Right atrium auricular region (tissue), 2 donors: ENCODE data around the gene GCK. TPM values are rescaled to one million over a fixed set of nuclear protein-coding genes. Genes with fewer than 3 reads are reported as not detected.

Source experiments
- DNase-seq: peaks from one replicate; pipeline ENCODE4 v3.0.0-alpha.2; 2019; ENCODE audit warnings: low spot score
- H3K27ac ChIP-seq, 2 donors: fragments of 200-600 bp; sonication (generic); 1 replicate in 1 of 2; 2 replicates in 1 of 2; pipeline ENCODE4 v1.5.1; 2016 to 2019
- H3K27me3 ChIP-seq, 2 donors: fragments of 200-600 bp; sonication (generic); one replicate each; pipeline versions ENCODE4 v1.5.1 to v1.6.0; 2017 to 2019
- H3K36me3 ChIP-seq: fragments of 200-600 bp; sonication (generic); one replicate; pipeline ENCODE4 v1.5.1; 2016
- H3K4me1 ChIP-seq, 2 donors: fragments of 200-600 bp; sonication (generic); one replicate each; pipeline versions ENCODE4 v1.5.1 to v1.6.0; 2017 to 2019
- H3K4me3 ChIP-seq, 2 donors: fragments of 200-600 bp; sonication (generic); 1 replicate in 1 of 2; 2 replicates in 1 of 2; pipeline ENCODE4 v1.5.1; 2017 to 2019; ENCODE audit warnings: mild to moderate bottlenecking in 1 of 2, moderate library complexity in 1 of 2
- H3K9me3 ChIP-seq, 2 donors: fragments of 200-600 bp; sonication (generic); one replicate each; pipeline ENCODE4 v1.5.1; 2019
- total RNA-seq, 2 donors: library from RNA; depleted of rRNA; stranded (reverse); fragments of >200 nt; gene quantifications; one replicate each; pipeline ENCODE4 v1.1.0, GENCODE V29; 2016
- TF ChIP-seq, protein P1 (sequence below), 2 donors: fragments of 200-600 bp; sonication (generic); IDR thresholded peaks; one replicate each; pipeline ENCODE4 v1.5.1; 2019; ENCODE audit warnings: antibody characterized with exemption in 2 of 2

The GCK gene
- total RNA-seq, 2 donors from 2014 or later = 11.1 to 21.0 TPM

DNA sequence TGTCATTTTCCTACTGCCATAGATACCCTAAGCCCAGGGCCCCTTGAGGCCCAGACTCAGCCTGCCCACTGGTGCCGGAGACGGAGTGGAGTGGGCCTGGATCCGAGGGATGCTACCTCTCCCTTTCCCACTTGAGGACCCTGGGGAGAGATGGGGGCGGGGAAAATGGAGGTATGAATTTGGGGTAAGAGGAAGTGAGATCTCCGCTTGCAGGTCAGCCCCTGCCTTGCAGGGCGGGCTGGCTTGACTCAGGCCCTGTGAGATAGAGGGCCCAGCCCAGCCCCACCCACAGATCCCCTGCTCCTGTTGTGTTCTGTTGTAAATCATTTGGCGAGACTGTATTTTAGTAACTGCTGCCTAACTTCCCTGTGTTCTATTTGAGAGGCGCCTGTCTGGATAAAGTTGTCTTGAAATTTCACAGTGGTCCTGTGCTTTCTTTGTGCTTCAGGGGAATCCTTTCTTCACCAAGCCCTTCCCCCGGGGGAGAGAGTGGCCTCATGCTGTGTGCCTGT, 24.7 kb upstream of the GCK start:
- Histone ChIP-seq H3K27ac (no peak overlapping the region), H3K27me3 (no peaks in the 10 kb centered on the region), H3K36me3 (peaks cover 43% of the 10 kb centered on the region), H3K9me3 (no peaks in the 10 kb centered on the region), H3K4me1 (no peaks in the 10 kb centered on the region), H3K4me3 (no peak overlapping the region)
- TF ChIP-seq, protein P1, sequence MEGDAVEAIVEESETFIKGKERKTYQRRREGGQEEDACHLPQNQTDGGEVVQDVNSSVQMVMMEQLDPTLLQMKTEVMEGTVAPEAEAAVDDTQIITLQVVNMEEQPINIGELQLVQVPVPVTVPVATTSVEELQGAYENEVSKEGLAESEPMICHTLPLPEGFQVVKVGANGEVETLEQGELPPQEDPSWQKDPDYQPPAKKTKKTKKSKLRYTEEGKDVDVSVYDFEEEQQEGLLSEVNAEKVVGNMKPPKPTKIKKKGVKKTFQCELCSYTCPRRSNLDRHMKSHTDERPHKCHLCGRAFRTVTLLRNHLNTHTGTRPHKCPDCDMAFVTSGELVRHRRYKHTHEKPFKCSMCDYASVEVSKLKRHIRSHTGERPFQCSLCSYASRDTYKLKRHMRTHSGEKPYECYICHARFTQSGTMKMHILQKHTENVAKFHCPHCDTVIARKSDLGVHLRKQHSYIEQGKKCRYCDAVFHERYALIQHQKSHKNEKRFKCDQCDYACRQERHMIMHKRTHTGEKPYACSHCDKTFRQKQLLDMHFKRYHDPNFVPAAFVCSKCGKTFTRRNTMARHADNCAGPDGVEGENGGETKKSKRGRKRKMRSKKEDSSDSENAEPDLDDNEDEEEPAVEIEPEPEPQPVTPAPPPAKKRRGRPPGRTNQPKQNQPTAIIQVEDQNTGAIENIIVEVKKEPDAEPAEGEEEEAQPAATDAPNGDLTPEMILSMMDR (IDR thresholded peaks at IDR 0.05) = no peak
- no peak for DNase-seq

DNA sequence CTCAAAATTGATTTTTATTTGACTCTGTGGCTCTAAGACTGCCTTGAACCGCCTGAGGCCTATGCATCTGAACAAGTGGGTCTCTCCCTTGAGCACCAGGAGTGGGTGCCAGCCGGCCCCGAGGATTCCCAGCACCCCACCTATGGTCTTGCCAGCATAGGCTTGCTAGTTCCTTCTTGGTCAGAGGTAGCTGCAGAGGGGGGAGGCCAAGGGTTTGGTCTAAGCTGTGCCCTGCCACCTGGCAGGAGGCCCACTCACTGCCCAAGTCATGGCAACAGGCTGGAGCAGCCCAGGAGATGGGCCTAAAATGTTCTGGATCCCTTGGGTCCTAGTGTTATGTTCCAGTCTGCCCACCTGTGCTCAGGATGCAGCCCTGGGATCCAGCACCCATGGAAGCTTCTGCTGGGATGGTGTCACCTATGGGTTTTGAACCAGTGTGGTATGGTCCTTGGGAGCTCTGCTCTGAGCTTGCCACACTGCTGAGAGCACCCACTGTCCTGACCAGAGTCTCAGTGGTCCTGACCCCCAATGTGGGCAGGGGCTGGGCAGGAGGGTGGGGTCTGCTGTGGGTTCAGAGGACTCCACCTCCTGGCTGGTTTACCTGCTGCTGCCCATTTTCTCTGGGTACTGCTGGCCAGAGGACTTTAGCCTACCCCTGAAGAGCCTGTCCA, 24.1 kb upstream of the GCK start:
- Histone ChIP-seq H3K27ac (no peak overlapping the region), H3K4me3 (no peak overlapping the region), H3K9me3 (no peaks in the 10 kb centered on the region), H3K4me1 (no peaks in the 10 kb centered on the region), H3K27me3 (no peaks in the 10 kb centered on the region), H3K36me3 (peaks cover 49% of the 10 kb centered on the region)
- TF ChIP-seq, protein P1 (IDR thresholded peaks at IDR 0.05) = no peak
- no peak for DNase-seq

DNA sequence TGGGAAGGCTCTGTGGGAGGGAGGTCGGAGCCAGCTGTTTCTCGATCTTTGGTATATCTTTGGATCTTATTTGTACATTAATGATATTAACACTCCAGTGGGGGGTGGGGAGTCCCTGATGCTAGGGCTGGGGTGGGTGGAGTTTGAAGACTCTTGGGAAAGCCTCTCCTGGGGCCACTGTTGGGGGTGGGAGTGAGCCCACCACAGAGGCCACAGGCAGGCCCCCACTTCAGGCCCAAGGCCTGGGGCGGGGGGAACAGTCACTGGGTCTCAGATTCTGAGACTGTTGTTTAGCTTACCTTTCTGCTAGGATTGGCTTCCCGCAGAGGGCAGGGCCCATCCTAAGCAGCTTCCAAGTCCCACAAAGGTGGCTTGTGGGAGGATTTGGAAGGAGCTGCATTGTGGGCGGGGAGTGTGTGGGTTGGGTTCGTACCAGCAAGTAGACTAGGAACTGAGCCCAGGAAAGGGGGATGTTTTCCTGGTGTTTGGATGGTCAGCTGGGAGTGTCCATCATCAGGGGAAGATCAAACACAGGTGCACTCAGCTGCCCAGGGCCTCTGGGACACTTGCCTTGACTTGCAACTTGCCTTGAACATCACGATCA, 23.4 kb upstream of the GCK start:
- TF ChIP-seq, protein P1 (IDR thresholded peaks at IDR 0.05) = no peak
- H3K36me3 ChIP-seq = peaks cover 56% of the 10 kb centered on the region
- H3K4me1 ChIP-seq = no peaks in the 10 kb centered on the region
- H3K4me3 ChIP-seq = no peak overlapping the region
- no peaks in the 10 kb centered on the region for H3K27me3 ChIP-seq
- no peaks in the 10 kb centered on the region for H3K9me3 ChIP-seq
- DNase-seq = no peak
- no peak overlapping the region for H3K27ac ChIP-seq

DNA sequence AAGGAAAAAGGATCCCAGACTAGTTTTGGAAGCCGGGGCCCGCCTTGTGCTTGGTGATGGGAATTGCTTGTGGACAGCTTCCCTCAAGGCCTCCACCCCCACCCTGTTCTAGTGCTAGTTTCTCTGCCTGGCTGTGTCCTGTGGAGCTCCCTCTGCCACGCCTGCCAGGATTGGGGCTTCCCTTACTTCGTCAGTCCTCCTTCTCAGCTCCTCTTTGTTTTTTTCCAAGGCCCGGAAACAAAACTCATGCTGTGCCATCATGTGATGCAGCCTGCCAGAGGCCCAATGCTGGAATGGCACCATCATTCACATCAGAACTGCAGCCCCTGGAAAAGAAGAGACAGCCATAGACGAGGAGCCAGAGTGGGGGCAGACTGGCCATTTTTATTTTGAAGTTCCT, 22.8 kb upstream of the GCK start:
- Histone ChIP-seq H3K9me3 (no peaks in the 10 kb centered on the region), H3K4me1 (no peaks in the 10 kb centered on the region), H3K27ac (no peak overlapping the region), H3K36me3 (peaks cover 62% of the 10 kb centered on the region), H3K27me3 (no peaks in the 10 kb centered on the region), H3K4me3 (no peak overlapping the region)
- TF ChIP-seq, protein P1 (IDR thresholded peaks at IDR 0.05) = no peak
- DNase-seq = no peak

DNA sequence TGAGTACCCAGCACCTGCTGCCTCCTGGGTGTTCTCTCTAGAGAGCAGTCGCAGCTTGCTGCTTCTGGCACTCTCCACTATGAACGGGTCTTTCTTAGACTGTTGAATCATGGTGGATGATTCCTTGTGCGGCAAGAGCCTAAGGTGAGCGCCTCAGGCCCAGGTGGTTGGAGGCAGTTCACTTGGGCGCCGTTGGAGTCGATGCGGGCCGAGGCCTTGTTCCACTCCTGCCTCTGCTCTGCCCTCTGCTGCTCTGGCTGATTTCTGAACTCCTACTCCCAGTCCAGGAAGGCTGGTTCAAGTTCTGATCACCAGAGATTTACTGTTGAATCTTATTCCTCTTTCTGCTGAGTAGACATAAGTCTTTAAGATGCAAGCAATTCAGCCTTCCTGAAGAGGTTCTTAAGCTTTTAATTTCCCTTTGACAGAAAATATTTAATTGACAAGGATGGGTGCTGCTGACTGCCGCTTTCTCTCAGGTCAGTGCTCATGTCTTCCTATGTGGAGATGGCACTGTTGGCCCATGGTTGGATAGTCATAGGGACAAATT, 22.0 kb upstream of the GCK start:
- no peaks in the 10 kb centered on the region for H3K4me1 ChIP-seq
- no peak overlapping the region for H3K27ac ChIP-seq
- no peaks in the 10 kb centered on the region for H3K27me3 ChIP-seq
- no peak overlapping the region for H3K4me3 ChIP-seq
- TF ChIP-seq, protein P1 (IDR thresholded peaks at IDR 0.05) = no peak
- H3K9me3 ChIP-seq = no peaks in the 10 kb centered on the region
- DNase-seq = no peak
- H3K36me3 ChIP-seq = peaks cover 70% of the 10 kb centered on the region
